ENCODE measurements around the gene SFRP2. TPM values are rescaled to one million over a fixed set of nuclear protein-coding genes. Genes with fewer than 3 reads are reported as not detected.

Gene SFRP2
- total and polyA plus RNA-seq, 12 donors = 0.30 to 5.2 (median 0.77) TPM; not detected in 5

- intact Hi-C loops (cut with DNase I) = loop anchor here in 3 of 10 donors (10.0 kb wide), 2 partner anchors 123 to 413 kb away; partner anchors contain the start of gene MND1 (in 2 of the 3)
- Histone ChIP-seq H3K27ac (no peak overlapping the region), H3K36me3 (no peaks in the 10 kb centered on the region), H3K9me3 (peaks cover 0 to 9% (median 0%) of the 10 kb centered on the region in 11 donors), H3K4me1 (peaks cover 0 to 12% (median 6%) of the 10 kb centered on the region in 9 donors), H3K27me3 (peaks cover 8 to 53% (median 44%) of the 10 kb centered on the region in 7 donors), H3K4me3 (no peak overlapping the region)
- 63 to 80% methylated on average over 1 of the region's 1 CpG for WGBS, 2 donors
- TF ChIP-seq, protein P1, sequence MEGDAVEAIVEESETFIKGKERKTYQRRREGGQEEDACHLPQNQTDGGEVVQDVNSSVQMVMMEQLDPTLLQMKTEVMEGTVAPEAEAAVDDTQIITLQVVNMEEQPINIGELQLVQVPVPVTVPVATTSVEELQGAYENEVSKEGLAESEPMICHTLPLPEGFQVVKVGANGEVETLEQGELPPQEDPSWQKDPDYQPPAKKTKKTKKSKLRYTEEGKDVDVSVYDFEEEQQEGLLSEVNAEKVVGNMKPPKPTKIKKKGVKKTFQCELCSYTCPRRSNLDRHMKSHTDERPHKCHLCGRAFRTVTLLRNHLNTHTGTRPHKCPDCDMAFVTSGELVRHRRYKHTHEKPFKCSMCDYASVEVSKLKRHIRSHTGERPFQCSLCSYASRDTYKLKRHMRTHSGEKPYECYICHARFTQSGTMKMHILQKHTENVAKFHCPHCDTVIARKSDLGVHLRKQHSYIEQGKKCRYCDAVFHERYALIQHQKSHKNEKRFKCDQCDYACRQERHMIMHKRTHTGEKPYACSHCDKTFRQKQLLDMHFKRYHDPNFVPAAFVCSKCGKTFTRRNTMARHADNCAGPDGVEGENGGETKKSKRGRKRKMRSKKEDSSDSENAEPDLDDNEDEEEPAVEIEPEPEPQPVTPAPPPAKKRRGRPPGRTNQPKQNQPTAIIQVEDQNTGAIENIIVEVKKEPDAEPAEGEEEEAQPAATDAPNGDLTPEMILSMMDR (IDR thresholded peaks at IDR 0.05) = no peak
- no peak for DNase-seq
- ATAC-seq = no peak
These were observed 31.5 kb downstream of the SFRP2 start for GRCh38 chr4:153757407-153757806.

DNA sequence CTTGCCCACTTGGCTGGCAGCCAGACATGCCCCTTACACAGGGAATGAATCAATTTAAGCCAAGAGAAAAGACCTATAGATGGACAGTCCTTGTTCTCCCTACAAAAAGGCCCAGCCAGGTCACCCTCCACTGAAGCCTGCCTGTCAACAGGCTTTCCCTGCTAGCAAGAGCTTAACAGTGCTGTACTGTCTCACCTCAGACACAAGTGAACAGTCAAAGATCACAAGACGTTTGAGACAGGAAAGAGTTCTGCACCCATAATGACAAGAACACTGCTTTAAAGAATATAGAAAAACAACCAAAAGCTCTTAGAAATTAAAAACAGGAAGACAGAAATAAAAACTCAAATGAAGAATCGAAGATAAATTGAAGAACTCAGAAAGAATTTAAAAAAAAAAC, 33.7 kb downstream of the SFRP2 start:
- TF ChIP-seq, protein P1 (IDR thresholded peaks at IDR 0.05) = no peak
- ATAC-seq (no peak), DNase-seq (no peak)
- Histone ChIP-seq H3K9me3 (peaks cover 0 to 9% (median 0%) of the 10 kb centered on the region in 11 donors), H3K4me3 (no peak overlapping the region), H3K36me3 (no peaks in the 10 kb centered on the region), H3K4me1 (peaks cover 0 to 12% (median 6%) of the 10 kb centered on the region in 9 donors), H3K27ac (no peak overlapping the region), H3K27me3 (peaks cover 8 to 37% (median 25%) of the 10 kb centered on the region in 7 donors)
- intact Hi-C loops (cut with DNase I) = loop anchor here in 3 of 10 donors (10.0 kb wide), 2 partner anchors 120 to 410 kb away; partner anchors contain the start of gene MND1 (in 2 of the 3)
- WGBS, 2 donors = 60 to 63% methylated on average over 2 of the region's 2 CpGs

DNA sequence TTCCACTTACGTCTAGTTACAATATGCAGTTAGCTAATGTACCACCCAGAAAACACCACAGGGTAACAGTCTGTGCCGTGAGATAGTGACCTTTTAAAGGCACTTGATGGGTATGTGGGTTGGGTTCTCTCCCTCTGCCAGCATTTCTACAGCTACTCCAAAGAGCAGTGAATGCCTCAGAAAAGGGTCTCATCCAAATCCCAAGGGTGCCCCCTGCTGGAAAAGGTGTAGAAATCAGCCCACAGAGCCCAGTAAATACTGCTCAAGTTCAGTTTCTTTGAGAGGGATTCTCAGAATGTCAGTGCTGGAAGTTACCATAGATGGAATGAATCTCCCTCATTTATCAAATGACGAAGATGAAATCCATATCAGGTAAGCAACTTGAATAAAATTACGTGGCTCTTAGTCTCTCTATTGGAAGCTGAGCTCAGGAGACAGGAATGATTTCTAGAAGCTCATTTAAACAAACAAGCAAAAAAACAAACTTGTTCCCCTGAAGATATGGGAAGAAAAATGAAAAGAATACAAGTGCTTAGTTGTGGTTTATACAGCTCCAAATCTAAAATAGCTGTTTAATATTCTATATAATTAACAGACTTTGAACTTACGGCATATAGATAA, 38.6 kb downstream of the SFRP2 start:
- DNase-seq (peak in 1 of 2 donors; percentile 59), ATAC-seq (peak in 7 of 8 donors; percentile 52 to 81 (median 72))
- Histone ChIP-seq H3K4me3 (no peak overlapping the region), H3K27ac (no peak overlapping the region), H3K4me1 (peaks cover 0 to 31% (median 0%) of the 10 kb centered on the region in 9 donors), H3K9me3 (peaks cover 0 to 9% (median 0%) of the 10 kb centered on the region in 11 donors), H3K27me3 (peaks cover 0 to 4% (median 0%) of the 10 kb centered on the region in 7 donors), H3K36me3 (no peaks in the 10 kb centered on the region)
- TF ChIP-seq, protein P1 (IDR thresholded peaks at IDR 0.05) = peak; percentile 33 to 78 (median 65)
- WGBS, 2 donors = 38 to 41% methylated on average over 5 of the region's 5 CpGs
- intact Hi-C loops (cut with DNase I) = loop anchor here in 8 of 10 donors (1.0 to 10.0 kb wide), 6 partner anchors 115 to 408 kb away; partner anchors contain the start of gene MND1 (in 3 of the 8)

DNA sequence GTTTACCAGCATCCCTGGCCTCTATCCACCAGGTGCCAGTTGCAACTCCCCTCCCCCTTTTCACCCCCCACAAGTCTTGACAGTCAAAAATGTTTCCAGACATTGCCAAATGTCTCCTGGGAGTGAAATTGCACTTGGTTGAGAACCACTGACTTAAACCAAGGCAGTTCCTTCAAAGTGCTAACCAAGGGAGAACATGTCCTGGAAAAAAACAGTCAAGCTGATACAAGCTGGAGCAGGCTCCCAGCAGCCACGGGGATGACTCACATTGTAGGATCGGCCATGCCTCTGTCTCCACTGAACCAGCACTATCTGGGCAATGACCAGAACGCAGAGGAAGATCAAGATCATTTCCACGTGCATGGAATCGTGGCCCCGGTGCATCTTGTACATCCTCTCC, 40.5 kb downstream of the SFRP2 start:
- DNase-seq = no peak
- 56 to 68% methylated on average over 6 of the region's 6 CpGs for WGBS, 2 donors
- H3K4me1 ChIP-seq = peaks cover 0 to 31% (median 0%) of the 10 kb centered on the region in 9 donors
- H3K9me3 ChIP-seq = no peaks in the 10 kb centered on the region
- intact Hi-C loops (cut with DNase I) = loop anchor here in 5 of 10 donors (5.0 to 10.0 kb wide), 3 partner anchors 111 to 404 kb away; partner anchors contain the start of gene MND1 (in 2 of the 5)
- no peaks in the 10 kb centered on the region for H3K36me3 ChIP-seq
- TF ChIP-seq, protein P1 (IDR thresholded peaks at IDR 0.05) = no peak
- H3K27ac ChIP-seq = peak overlapping the region in 1 of 10 donors; percentile 61
- H3K4me3 ChIP-seq = no peak overlapping the region
- peak in 2 of 8 donors; percentile 59 to 74 for ATAC-seq
- no peaks in the 10 kb centered on the region for H3K27me3 ChIP-seq

Data from heart right ventricle (tissue), 16 donors.